Panc1 (cell line): ENCODE results near the gene GVQW3. TPM values are rescaled to one million over a fixed set of nuclear protein-coding genes. Genes with fewer than 3 reads are reported as not detected.

ENCODE experiments used
- ATAC-seq: fragments of 200-7000 bp; cut with Tn5 transposase; 2 replicates; pipeline ENCODE4 v1.9.1; 2020; ENCODE audit warnings: mild to moderate bottlenecking, moderate library complexity
- BruUV-seq: library from RNA; stranded (reverse); fragments of 400-500 nt; replicated peaks from 2 replicates; lab custom pipeline; 2021; lab: Mats Ljungman, UMichigan
- CTCF ChIA-PET: fragments of 300-600 bp; sonication (Branson Sonifier 250); formaldehyde crosslinking; loops from one replicate; lab custom pipeline; 2022; ENCODE audit warnings: antibody characterized with exemption; lab: Charles Lee
- POLR2A ChIA-PET: fragments of 300-600 bp; sonication (Branson Sonifier 250); formaldehyde crosslinking; loops from one replicate; lab custom pipeline; 2022; ENCODE audit warnings: antibody characterized with exemption; lab: Charles Lee
- DNase-seq: peaks from one replicate; pipeline ENCODE4 v3.0.0-alpha.2; 2010; ENCODE audit warnings: low read depth, low spot score
- H3K27ac ChIP-seq: 2 replicates; pipeline ENCODE4 v1.5.1; 2011; ENCODE audit warnings: mild to moderate bottlenecking, low read length, inconsistent platforms
- H3K27me3 ChIP-seq: fragments of 200-500 bp; sonication (Bioruptor generic); 2 replicates; pipeline ENCODE4 v1.6.0; 2014; ENCODE audit warnings: low read length, inconsistent platforms; ENCODE audit not compliant: control insufficient read depth, insufficient read depth
- H3K36me3 ChIP-seq: fragments of 200-500 bp; sonication (Bioruptor generic); 2 replicates; pipeline ENCODE4 v1.5.1; 2014; ENCODE audit warnings: inconsistent platforms, mild to moderate bottlenecking, low read length, moderate library complexity; ENCODE audit not compliant: control insufficient read depth, insufficient read depth
- H3K4me1 ChIP-seq: 2 replicates; pipeline ENCODE4 v1.5.1; 2011; ENCODE audit warnings: inconsistent platforms, mild to moderate bottlenecking, low read length, moderate library complexity; ENCODE audit not compliant: control insufficient read depth, insufficient read depth
- H3K4me3 ChIP-seq, 2 experiments: 2 replicates each; pipeline ENCODE4 v1.5.1; 2011 to 2012; ENCODE audit warnings: low read depth in 2 of 2, low read length in 2 of 2, mild to moderate bottlenecking in 2 of 2, inconsistent platforms in 1 of 2, moderate library complexity in 1 of 2
- H3K9me3 ChIP-seq: fragments of 200-500 bp; sonication (Bioruptor generic); 2 replicates; pipeline ENCODE4 v1.5.1; 2014; ENCODE audit warnings: low read depth, mild to moderate bottlenecking, inconsistent platforms, low read length, moderate library complexity; ENCODE audit not compliant: control insufficient read depth, insufficient read depth
- CTCF ChIP-seq: fragments of 450-650 bp; IDR thresholded peaks from 2 replicates; pipeline ENCODE4 v1.5.1; 2017; ENCODE audit warnings: mild to moderate bottlenecking
- POLR2AphosphoS5 ChIP-seq: IDR thresholded peaks from 2 replicates; pipeline ENCODE4 v1.6.1; 2012; ENCODE audit warnings: mild to moderate bottlenecking, low read depth, low read length, moderate library complexity
- REST ChIP-seq, 2 experiments: IDR thresholded peaks; 2 replicates each; pipeline ENCODE4 v1.6.1; 2011 to 2012; ENCODE audit warnings: low read depth in 2 of 2, control low read depth in 1 of 2, low read length in 1 of 2, mild to moderate bottlenecking in 1 of 2, moderate library complexity in 1 of 2; ENCODE audit not compliant: insufficient read depth in 1 of 2
- SIN3A ChIP-seq: IDR thresholded peaks from 2 replicates; pipeline ENCODE4 v1.6.1; 2012; ENCODE audit warnings: low read depth, mild to moderate bottlenecking, low read length, moderate library complexity, borderline replicate concordance; ENCODE audit not compliant: insufficient read depth
- TCF7L2 ChIP-seq: IDR thresholded peaks from 2 replicates; pipeline ENCODE4 v1.6.1; 2011; ENCODE audit warnings: mild to moderate bottlenecking, low read depth, low read length, inconsistent platforms
- in situ Hi-C: cut with HindIII; loops from 2 replicates; pipeline ENCODE4 v1.10.0; 2016; ENCODE audit warnings: low sequenced_read_pairs, low pct_unique_long_range_greater_than_20kb
- intact Hi-C: fragments of 100-400 bp; cut with micrococcal nuclease; formaldehyde crosslinking; loops from one replicate; pipeline ENCODE4 v1.10.0; 2022; ENCODE audit not compliant: unreplicated experiment
- total RNA-seq: library from RNA; stranded (reverse); gene quantifications from one replicate; pipeline ENCODE4 v1.2.1, GENCODE V29; 2021; ENCODE audit not compliant: unreplicated experiment

The GVQW3 gene
- total RNA-seq, 1 experiment from 2014 or later: 3.2 TPM

- no peaks in the 10 kb centered on the region for H3K27me3 ChIP-seq
- H3K36me3 ChIP-seq: peaks cover 2% of the 10 kb centered on the region; the same call in 1 of the 2 replicates
- no peak for ATAC-seq
- intact Hi-C loops: no loop called here
- H3K4me3 ChIP-seq: no peak overlapping the region
- in situ Hi-C loops: no loop called here
- POLR2A ChIA-PET: no interaction called here
- H3K9me3 ChIP-seq: no peaks in the 10 kb centered on the region
- no peaks in the 10 kb centered on the region for H3K4me1 ChIP-seq
- no peak for DNase-seq
- no peak overlapping the region for H3K27ac ChIP-seq
- no peak for TF ChIP-seq POLR2AphosphoS5
- TF ChIP-seq TCF7L2: no peak
- no peak for TF ChIP-seq REST (IDR thresholded peaks at IDR 0.05; ENCODE audit: insufficient read depth in 1 of 2, low read depth in 2 of 2, low read length in 1 of 2)
- no peak for TF ChIP-seq CTCF
- no TSS peak for BruUV-seq
- CTCF ChIA-PET: no interaction called here
Observed at GRCh38 chr11:76347466-76347865, 33.7 kb upstream of the GVQW3 start.

GRCh38 chr11:76348348-76348747 is 32.8 kb upstream of the GVQW3 start:
- in situ Hi-C loops (no loop called here), intact Hi-C loops (no loop called here)
- ChIA-PET POLR2A (no interaction called here), CTCF (interaction anchor here (0.7 kb wide), 1 partner anchor 165 kb away, joined by 4 read pairs; no protein-coding TSS in a partner anchor)
- peaks cover 2% of the 10 kb centered on the region; the same call in 1 of the 2 replicates for H3K36me3 ChIP-seq
- H3K4me3 ChIP-seq: no peak overlapping the region
- no peaks in the 10 kb centered on the region for H3K27me3 ChIP-seq
- BruUV-seq: no TSS peak
- TF ChIP-seq TCF7L2: no peak
- TF ChIP-seq POLR2AphosphoS5: no peak
- no peak for TF ChIP-seq CTCF
- TF ChIP-seq REST (IDR thresholded peaks at IDR 0.05; ENCODE audit: insufficient read depth in 1 of 2, low read depth in 2 of 2, low read length in 1 of 2): no peak
- TF ChIP-seq SIN3A: no peak
- no peak overlapping the region for H3K27ac ChIP-seq
- H3K9me3 ChIP-seq: no peaks in the 10 kb centered on the region
- ATAC-seq (no peak), DNase-seq (no peak)
- H3K4me1 ChIP-seq: no peaks in the 10 kb centered on the region
